ENCODE data around the gene UST.

UST gene

GRCh38 chr6:149055195-149055899 is 308.5 kb downstream of the UST start:
- DNase-seq (ENCODE audit: low spot score in 2 of 2) (no peak), ATAC-seq (no peak)
- Mint-ChIP-seq H3K4me1 (peaks cover 65% of the 10 kb centered on the region), H3K4me3 (peak overlapping the region; percentile 13), H3K27ac (no peak overlapping the region), H3K36me3 (peaks cover 4% of the 10 kb centered on the region), H3K9me3 (no peaks in the 10 kb centered on the region)

GRCh38 chr6:149056777-149057463 is 310.1 kb downstream of the UST start:
- Mint-ChIP-seq H3K36me3 (peaks cover 4% of the 10 kb centered on the region), H3K27ac (no peak overlapping the region), H3K4me1 (peaks cover 67% of the 10 kb centered on the region), H3K9me3 (no peaks in the 10 kb centered on the region), H3K4me3 (no peak overlapping the region)
- no peak for DNase-seq (ENCODE audit: low spot score in 2 of 2)
- no peak for ATAC-seq

GRCh38 chr6:149057464-149057840 is 310.6 kb downstream of the UST start:
- H3K27ac Mint-ChIP-seq: no peak overlapping the region
- H3K4me3 Mint-ChIP-seq: no peak overlapping the region
- H3K36me3 Mint-ChIP-seq: peaks cover 4% of the 10 kb centered on the region

GRCh38 chr6:149059557-149059956 is 312.7 kb downstream of the UST start:
- H3K27ac Mint-ChIP-seq: peak overlapping the region; percentile 92
- H3K4me3 Mint-ChIP-seq: peak overlapping the region; percentile 76
- no peaks in the 10 kb centered on the region for H3K9me3 Mint-ChIP-seq
- H3K36me3 Mint-ChIP-seq: peaks cover 4% of the 10 kb centered on the region
- DNase-seq (ENCODE audit: low spot score in 2 of 2): no peak
- no peak for ATAC-seq
- H3K4me1 Mint-ChIP-seq: peaks cover 57% of the 10 kb centered on the region

More at GRCh38 chr6:149057464-149057840, 310.6 kb downstream of the UST start:
- no peak for ATAC-seq
- no peak for DNase-seq (ENCODE audit: low spot score in 2 of 2)
- Mint-ChIP-seq H3K9me3 (no peaks in the 10 kb centered on the region), H3K4me1 (peaks cover 63% of the 10 kb centered on the region)

GRCh38 chr6:149060300-149060984 is 313.6 kb downstream of the UST start:
- Mint-ChIP-seq H3K27ac (peak overlapping the region; percentile 92), H3K9me3 (no peaks in the 10 kb centered on the region), H3K36me3 (peaks cover 4% of the 10 kb centered on the region), H3K4me3 (peak overlapping the region; percentile 76), H3K4me1 (peaks cover 52% of the 10 kb centered on the region)
- ATAC-seq: peak; percentile 94
- peak in 1 of 2 donors; percentile 28 for DNase-seq (ENCODE audit: low spot score in 2 of 2)

DNA sequence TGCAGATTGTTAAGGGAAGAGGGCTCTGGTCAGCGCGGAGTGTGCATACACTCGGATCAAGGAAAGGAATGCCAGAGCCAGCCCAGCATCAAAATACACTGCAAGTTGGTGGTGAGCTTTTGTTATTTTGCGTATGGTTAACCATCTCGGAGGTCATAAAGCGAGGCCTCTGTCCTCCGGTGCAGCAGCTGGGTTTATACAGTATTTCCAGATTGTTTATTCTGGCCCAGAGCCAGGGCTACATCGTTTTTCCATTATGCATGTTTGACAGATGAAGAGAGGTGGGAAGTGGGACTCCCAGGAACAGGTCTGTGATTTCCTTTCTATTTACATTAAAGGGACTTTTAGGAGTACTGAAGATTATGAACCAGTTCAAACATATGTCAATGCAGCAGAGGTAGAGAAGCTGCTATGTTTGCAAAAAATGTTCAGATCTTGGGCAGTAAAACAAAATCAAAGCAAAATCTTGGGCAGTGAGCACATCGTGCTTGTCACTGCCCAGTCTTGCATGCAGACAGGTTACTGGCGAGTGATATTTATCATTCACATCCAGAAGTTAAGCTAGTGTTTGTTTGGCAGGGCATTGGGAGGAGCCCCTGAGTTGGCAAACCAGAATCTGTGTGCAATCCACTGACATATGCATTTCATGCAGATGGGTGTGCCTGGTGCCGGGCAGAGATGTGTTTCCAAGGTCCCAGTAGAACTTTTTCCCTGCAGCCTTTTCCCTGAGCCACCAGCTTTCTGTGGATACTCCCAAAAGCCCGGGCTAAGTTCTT is 314.3 kb downstream of the UST start:
- Mint-ChIP-seq H3K9me3 (no peaks in the 10 kb centered on the region), H3K27ac (peak overlapping the region; percentile 92), H3K4me1 (peaks cover 55% of the 10 kb centered on the region), H3K4me3 (peak overlapping the region; percentile 76), H3K36me3 (peaks cover 4% of the 10 kb centered on the region)
- no peak for ATAC-seq
- no peak for DNase-seq (ENCODE audit: low spot score in 2 of 2)

DNA sequence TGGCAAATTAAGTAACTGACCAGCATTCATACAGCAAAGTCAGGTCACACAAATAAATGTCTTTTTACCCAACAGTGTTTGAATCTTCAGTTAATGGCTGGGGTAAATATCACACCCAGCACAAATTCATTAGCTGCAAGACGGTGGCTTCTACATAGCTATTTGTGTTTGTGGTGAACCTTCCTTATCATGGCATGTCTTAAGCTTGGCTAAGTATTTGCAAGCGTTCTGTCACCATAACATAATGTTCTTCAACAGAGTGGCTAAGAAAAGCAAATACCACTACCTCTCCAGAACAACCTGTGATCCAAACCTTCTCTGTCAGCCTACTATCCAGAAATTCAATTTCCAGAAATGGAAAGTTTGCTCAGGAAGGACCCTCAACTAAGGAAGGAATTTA is 315.1 kb downstream of the UST start:
- H3K9me3 Mint-ChIP-seq: no peaks in the 10 kb centered on the region
- ATAC-seq (no peak), DNase-seq (ENCODE audit: low spot score in 2 of 2) (no peak)
- H3K4me3 Mint-ChIP-seq: peak overlapping the region; percentile 76
- no peak overlapping the region for H3K27ac Mint-ChIP-seq
- peaks cover 61% of the 10 kb centered on the region for H3K4me1 Mint-ChIP-seq
- peaks cover 4% of the 10 kb centered on the region for H3K36me3 Mint-ChIP-seq

GRCh38 chr6:149062653-149063348 is 316.0 kb downstream of the UST start:
- H3K36me3 Mint-ChIP-seq: peaks cover 4% of the 10 kb centered on the region
- H3K9me3 Mint-ChIP-seq: no peaks in the 10 kb centered on the region
- DNase-seq (ENCODE audit: low spot score in 2 of 2): no peak
- no peak overlapping the region for H3K4me3 Mint-ChIP-seq
- no peak for ATAC-seq
- H3K4me1 Mint-ChIP-seq: peaks cover 58% of the 10 kb centered on the region
- no peak overlapping the region for H3K27ac Mint-ChIP-seq

- Mint-ChIP-seq H3K4me1 (peaks cover 52% of the 10 kb centered on the region), H3K4me3 (no peak overlapping the region), H3K9me3 (no peaks in the 10 kb centered on the region), H3K36me3 (peaks cover 4% of the 10 kb centered on the region), H3K27ac (peak overlapping the region; percentile 61)
- no peak for ATAC-seq
- DNase-seq (ENCODE audit: low spot score in 2 of 2): no peak
Measured at GRCh38 chr6:149063468-149063867, 316.6 kb downstream of the UST start.

DNA sequence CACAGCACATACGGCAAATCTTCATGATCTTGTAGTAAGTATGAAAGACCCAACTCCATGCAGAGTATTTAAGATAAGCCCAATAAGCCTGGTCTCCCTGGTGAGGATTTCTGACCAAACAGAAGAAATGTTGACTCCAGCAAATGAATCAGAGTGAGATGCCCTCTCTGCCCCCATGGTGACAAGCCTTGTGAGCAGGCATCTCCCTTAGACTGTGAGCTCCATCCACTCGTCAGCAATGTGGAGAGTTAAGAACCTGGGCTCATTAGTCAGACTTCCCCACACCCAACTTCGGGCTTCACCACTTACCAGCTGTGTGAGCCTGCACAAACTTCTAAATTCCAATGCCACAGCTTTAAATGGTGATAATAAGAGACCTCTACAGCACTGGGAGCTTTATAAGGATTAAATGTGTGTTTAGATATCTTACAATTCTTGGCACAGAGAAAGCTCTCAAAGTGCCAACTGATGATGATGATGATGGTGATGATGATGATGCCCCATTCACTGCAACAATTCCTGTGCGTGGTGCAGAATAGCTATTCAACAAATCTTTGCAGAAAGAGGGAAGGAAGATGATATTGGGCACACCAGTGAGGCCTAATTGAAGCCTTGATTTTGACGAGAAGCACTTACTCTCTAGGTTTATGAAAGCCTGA is 317.3 kb downstream of the UST start:
- Mint-ChIP-seq H3K4me1 (peaks cover 50% of the 10 kb centered on the region), H3K9me3 (no peaks in the 10 kb centered on the region), H3K4me3 (no peak overlapping the region), H3K27ac (peak overlapping the region; percentile 61), H3K36me3 (peaks cover 4% of the 10 kb centered on the region)
- DNase-seq (ENCODE audit: low spot score in 2 of 2) (no peak), ATAC-seq (peak; percentile 73)

DNA sequence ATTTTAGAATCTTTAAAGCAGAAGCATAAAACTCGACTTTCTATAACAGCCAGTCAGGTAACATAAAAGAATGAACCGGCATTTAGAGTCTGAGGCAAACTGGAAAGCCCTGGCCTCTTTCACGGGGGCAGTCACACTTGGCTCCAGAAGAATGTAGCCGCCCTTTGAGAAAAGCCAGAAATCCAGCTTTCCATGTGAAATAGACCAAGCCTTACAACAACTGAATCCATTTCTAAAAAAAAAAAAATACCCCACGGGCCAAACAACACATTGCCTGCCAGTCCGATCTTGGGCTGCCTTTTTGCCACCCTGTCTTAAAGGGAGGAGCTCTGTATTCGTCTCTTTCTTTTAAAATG is 317.8 kb downstream of the UST start:
- H3K9me3 Mint-ChIP-seq: no peaks in the 10 kb centered on the region
- H3K4me1 Mint-ChIP-seq: peaks cover 45% of the 10 kb centered on the region

GRCh38 chr6:149065121-149065520 is 318.3 kb downstream of the UST start:
- Mint-ChIP-seq H3K9me3 (no peaks in the 10 kb centered on the region), H3K27ac (peak overlapping the region; percentile 94), H3K4me3 (no peak overlapping the region), H3K36me3 (peaks cover 3% of the 10 kb centered on the region), H3K4me1 (peaks cover 41% of the 10 kb centered on the region)
- DNase-seq (ENCODE audit: low spot score in 2 of 2) (no peak), ATAC-seq (no peak)

More for the DNA sequence above, 317.8 kb downstream of the UST start:
- H3K27ac Mint-ChIP-seq: peak overlapping the region; percentile 61
- no peak for ATAC-seq
- no peak for DNase-seq (ENCODE audit: low spot score in 2 of 2)
- peaks cover 4% of the 10 kb centered on the region for H3K36me3 Mint-ChIP-seq
- no peak overlapping the region for H3K4me3 Mint-ChIP-seq

DNA sequence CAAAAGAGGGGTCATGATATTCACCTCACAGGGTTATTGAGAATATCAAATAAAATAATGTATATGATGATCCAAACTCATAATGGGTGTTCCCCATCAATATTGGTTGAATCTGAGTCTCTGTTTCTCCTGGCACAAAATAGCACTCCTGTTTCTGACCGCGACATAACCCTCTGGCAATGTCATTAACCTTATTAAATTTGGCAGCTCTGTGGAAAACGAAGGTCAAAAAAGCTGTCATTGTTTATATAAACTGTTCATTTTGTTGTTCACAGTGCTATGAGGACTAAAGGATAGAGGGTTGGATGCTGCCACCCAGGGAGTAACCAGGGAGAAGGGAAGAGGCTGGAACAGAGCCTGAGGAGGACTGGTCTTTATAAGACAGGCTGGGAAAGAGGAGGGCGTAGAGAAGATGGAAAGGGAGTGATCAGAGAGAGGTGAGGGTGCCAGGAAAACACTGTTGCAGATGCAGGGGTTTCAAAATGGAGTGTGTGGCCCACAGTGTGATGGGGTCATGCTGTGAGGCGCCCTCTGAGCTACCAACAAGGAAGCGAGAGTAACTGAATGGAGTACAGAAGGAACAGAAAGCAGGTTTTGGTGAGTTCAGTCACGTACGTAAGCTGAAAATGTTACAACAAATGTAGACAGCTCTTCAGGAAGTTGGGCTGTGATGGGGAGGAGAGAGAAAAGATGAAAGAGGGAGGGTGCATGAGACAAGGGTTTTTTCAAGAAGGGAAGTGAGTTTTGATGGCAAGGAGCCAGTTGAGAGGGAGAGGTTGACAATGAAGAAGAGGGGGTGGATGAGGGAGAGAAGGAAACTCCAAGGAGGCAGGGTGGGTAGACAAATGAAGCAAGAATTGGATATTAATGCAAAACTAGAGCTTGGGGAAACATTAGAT is 319.1 kb downstream of the UST start:
- Mint-ChIP-seq H3K27ac (peak overlapping the region; percentile 94), H3K36me3 (no peaks in the 10 kb centered on the region), H3K4me3 (peak overlapping the region; percentile 41), H3K4me1 (peaks cover 33% of the 10 kb centered on the region), H3K9me3 (no peaks in the 10 kb centered on the region)
- peak; percentile 92 for ATAC-seq
- no peak for DNase-seq (ENCODE audit: low spot score in 2 of 2)
